Measurements from ENCODE around the gene ROBO1.

Gene ROBO1

DNA sequence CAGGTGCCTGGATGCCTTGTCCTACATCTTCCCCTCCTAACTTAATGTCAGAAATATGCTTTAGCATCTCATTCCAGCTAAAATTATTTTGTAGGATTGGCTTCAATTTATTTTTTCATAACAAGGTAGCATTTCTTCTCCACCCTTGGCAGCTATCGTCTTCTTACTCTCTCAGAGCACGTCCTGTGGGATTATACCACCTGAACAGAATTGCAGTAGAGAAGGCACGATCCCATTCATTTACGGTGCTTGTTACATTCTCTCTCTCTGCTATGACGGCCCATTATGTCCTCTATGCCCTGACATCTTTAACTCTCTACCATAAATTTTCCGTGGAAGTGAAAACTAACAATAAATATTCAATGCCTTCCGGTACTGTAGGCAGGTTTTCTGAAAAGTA, 103.3 kb downstream of the ROBO1 start:
- no peak for DNase-seq

DNA sequence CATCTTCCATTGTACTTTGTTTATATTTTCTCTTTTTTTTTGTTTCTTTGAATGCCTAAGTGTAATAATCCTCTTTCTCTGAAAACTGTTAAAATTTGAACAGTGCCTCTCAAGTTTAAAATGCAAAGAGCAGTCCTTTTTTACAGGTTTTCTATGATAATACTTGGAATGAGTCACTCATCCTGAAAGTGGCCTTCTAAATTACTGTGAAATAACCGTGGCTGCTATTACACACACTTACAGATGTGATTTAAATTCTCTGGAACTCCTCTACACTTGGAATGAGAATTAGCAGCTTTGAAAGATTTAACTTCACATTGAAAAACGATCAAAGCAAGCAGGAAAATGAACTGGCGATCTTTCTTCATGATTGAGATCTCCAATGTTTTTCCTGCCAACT, 105.9 kb downstream of the ROBO1 start:
- DNase-seq: no peak

DNA sequence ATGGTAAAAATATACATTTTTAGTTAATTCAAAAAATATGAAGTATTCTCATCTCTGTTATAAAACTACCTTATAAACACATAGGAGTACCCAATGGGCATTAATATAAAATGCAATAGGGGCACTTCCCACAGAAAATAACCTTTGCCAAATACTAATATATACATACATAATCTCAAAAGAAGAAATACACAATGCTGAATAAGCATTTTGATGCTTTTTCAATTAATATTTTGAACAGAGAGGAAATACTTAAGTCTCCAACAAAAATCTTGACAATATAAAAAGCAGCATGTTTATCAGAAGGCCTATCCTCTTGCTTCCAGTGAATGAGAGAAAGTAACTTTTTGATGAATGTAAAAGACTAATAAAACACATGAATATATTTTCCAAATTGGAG, 110.7 kb downstream of the ROBO1 start:
- no peak for DNase-seq

DNA sequence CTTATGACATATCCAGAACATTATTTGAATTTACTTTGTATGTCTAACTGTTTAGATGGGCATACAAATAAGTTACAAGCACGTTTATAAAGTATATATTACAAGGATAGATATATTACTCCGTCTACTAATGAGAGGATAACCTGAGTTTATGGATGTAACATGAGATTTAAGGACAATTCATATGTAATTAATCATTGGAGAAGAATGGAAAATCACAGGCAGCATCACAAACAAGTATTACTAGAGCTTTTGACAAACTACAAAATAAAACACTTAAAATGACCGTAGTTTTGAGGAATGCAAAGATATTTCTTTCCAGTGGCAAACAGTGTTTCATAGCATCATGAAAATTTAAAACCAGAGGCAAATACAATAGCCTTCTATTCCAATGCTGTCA, 113.8 kb downstream of the ROBO1 start:
- no peak for DNase-seq

DNA sequence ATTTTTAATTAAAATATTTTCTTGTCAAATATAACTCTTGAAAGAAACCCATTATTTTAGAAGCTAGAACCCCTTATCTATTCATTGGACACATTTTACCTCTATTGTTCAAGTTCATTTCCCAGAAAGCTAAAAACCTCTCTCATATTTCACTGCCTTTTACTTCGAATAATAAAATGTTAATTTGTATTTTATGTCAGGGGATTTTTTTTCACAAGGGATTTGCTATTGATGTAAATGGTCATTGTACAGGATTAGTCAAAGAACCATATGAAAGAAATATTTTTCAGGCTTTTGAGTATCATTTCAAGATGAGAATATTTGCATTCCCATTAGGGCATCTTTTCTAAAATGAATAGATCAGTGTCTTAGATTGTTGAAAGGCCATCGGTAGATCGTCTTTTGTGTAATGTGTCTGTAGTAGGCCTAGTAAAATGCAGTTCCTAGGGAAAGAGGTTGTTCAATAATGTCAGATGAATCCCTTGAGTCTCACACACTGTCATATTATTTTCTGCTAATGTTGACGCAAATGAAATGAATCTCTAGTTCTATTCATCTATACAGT, 114.5 kb downstream of the ROBO1 start:
- DNase-seq: no peak

DNA sequence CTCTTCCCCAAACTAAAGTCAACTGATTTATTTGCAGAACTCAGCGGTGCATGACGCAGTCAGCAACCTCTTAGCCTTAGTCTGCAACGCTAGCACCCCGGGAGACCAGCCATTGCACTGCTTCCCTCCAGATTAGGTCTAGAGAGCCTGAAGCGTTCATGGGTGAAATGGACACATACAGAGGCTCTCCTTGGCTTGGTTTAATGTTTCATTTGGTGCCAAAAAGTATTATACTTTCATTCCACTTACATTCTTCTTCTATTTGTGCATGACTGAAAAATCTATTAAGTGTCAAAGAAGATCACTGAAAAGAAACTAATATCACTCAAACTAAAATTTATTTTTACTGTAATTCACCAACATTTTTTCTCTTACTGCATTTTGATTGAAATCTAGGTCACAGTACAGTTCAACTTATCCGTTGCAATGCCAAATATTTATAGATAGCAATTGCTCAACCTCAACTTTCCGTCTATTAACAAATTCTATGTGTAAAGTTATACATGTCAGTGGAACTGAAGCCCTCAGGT, 116.2 kb downstream of the ROBO1 start:
- peak; percentile 1 to 45 for DNase-seq

DNA sequence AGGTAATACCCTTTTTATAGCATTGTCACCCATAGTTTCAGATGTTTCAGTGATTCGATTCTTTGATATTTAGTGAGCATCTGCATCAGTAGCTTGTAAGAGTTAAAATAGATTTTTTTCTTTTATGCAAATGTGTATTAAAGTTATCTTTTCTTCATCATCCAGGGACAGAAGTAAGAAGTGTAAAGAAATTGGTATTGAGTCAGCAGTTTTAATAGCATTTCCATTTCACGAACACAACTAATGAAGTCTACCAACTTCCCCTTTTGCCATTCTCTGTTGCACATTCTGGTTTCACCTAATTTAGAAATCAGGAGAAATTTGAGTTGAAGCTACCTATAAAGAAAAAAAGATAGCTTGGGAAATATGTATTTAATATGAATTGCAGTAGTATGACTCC, 127.9 kb downstream of the ROBO1 start:
- DNase-seq: no peak

DNA sequence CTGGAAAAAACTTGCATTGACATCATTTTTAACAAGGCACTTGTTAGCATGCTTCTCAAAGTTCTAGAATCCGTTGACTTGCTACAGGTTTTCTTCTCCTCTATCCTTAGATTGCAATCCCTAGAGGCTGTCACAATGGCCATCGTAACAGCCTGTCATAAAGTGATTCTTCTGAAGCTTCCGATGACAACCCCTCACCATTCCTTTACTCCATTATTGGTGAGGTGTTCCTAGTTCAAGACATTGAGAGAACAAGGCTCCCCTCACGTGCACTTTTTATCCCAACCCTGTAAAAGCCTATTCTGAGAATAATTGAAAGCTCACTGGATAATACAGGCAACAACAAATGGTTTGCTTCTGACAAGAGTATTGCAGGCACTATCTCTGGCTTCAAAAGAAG, 131.4 kb downstream of the ROBO1 start:
- no peak for DNase-seq

DNA sequence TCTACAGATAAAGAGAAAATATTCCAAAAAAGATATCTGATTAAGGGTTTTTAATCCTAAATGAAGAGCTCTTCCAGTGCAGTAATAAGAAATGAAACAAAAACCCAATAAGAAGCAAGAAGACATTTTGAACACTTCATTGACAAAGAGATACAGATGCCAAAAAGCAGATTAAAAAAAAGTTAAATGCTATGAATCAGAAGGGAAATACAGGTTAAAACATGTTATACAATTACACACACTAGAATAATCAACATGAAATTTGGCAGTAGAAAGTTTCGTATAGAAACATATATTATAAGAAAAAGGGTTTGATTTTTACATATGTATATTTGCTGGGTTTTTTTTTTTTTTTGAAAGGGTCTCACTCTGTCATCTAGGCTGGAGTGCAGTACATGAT, 135.0 kb downstream of the ROBO1 start:
- no peak for DNase-seq

DNA sequence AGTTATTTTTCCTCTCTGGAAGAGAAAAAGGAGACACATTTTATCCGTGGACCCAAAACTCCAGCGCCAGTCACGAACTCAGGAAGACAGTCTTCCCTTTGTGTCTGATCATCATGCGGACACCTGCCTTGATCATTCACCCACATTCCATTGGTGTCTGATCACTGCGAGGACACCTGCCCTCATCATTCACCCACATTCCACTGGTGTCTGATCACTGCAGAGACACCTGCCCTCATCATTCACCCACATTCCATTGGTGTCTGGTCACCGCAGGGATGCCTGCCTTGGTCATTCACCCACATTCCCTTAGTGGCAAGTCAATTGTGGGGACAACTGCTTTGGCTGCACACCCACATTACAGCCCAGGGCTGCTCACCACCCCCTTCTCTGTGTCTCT, 148.9 kb downstream of the ROBO1 start:
- DNase-seq: no peak

DNA sequence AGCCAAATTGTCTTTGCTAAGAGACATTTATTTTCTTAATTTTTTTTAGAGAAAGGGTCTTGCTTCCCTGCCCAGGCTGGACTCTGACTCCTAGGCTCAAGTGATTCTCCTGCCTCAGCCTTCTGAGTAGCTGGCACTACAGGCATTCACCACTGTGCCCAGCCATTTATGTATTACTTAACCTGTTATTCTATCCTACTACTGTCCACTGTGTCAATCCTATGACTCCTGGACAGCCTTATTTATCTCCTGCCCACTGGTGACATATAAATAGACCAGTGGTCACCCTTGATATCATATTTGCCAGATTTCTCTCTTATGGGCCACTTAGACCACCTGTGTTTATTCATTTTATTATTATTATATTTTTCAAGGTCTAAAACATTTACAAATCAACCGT, 161.4 kb downstream of the ROBO1 start:
- no peak for DNase-seq

DNA sequence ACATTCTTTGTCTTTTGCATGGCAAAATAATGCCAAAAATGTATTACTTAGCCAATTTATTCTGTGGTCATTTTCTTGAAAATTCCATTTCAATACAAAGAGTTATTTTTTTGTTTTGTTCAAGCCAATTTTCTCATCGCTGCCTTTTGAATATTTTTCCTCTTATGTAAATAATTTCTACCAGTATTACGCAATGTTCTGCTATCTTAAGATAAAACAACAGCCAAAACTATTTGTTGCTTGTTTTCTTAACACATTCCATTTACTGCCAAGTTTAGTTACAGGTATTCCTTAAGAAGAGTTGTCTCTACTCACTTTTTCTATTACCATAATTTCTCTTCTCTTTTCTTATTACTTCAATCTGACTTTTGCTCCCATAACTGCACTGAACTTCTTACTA, 163.1 kb downstream of the ROBO1 start:
- no peak for DNase-seq

DNA sequence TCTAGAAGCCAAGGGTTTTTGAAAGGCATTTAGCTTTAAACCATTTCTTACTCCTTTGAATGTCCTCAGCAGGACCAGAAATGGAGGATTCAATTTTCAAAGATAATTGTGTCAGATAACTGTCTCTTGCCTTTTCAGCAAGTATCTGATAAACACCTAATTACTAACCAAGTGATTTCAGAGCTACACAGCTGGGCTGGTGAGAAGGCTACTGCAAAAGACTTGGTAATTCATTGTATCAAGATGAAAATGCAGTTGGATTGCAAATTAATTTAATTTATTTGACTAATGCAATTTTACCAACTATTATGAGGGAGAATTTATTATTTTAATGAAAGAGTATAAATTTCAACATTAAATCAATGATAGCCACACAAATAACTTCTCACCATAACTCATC, 165.4 kb downstream of the ROBO1 start:
- DNase-seq: no peak

DNA sequence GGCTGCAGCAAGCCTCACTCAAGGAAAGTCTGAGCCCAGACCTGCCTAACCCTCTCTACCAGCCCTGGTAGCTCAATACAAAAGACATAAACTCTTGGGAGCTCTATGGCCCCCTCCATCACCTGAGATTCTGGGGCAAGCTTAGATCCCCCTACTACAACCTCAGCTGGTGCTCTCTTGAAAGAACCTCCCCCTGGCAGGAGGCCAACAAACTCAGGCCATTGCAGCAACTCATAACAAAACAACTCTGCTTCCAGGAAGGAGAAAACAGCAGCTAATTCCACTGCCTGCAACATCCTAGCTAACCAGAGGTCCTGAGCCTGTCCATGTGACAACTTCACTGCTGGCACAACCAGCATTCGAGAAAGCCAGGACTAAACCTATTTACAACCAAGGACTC, 169.2 kb downstream of the ROBO1 start:
- DNase-seq: peak in 1 of 2 experiments; percentile 0

DNA sequence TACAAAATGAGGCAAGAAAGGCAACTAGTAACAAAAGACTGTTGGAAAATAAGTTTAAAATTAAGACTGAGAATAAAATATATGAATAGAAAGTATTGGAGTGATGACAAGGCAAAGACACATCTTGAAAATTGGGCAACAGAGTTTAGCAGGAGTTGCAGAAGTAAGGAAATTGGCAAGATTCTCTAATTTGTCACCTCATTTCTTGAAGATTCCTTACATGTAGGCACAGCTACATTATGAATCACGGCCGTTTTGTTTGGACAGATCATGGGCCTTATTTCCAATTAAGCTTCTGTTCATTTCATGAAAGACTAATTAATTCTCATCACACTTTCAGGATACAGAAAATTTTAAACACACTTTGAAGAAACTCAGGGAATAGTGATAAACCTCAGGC, 170.1 kb downstream of the ROBO1 start:
- no peak for DNase-seq

DNA sequence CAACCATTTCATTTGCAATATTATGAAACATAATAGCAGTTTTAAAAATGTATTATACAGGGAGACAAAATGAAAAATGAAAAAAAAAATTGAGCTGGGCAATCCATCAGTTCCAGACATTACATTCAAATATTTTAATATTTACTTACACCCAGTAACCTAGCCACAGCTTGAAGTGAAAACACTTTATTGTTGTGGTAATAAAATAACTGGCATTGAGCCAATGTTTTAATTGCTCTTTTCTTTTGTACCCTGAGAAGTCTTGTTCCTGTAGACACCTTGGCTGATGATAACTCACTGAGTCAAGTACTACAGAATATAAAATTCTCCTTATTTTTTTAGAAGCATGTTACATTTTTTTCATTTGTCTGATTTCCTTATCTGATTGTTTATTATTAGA, 180.6 kb downstream of the ROBO1 start:
- no peak for DNase-seq

DNA sequence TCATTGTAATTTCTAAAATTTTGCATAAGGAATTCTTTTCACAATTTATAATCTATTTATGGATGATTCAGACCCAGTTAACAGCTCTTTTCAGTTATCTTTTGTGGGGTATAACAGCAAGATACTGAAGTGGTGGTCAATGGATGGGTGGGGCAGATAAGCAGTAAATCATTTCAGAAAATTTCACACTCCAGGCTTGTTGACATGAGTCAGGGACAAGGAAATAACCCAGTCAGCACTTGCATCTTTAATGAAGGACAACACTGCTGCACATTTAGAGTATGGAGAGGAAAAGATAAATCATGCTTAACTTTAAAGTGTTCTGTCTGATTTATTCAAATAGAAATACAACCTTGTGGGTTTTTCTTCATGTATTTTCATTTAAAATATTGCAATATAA, 181.6 kb downstream of the ROBO1 start:
- DNase-seq: no peak

DNA sequence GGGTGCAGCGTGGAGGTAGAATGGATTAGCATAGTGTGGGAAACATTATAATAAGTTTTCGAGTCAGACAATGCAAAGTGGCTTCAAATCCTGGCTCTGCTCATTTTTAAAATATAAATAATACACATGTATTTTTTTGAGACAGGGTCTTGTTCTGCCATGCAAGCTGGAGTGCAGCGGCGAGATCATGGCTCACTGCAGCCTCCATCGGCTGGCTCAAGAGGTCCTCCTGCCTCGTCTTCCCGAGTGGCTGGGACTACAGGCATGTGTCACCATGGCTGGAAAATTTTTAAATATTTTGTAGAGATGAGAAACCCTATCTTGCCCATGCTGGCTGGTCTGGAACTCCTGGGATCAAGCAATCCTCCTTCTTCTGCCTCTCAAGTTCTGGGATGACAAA, 194.9 kb downstream of the ROBO1 start:
- no peak for DNase-seq

DNA sequence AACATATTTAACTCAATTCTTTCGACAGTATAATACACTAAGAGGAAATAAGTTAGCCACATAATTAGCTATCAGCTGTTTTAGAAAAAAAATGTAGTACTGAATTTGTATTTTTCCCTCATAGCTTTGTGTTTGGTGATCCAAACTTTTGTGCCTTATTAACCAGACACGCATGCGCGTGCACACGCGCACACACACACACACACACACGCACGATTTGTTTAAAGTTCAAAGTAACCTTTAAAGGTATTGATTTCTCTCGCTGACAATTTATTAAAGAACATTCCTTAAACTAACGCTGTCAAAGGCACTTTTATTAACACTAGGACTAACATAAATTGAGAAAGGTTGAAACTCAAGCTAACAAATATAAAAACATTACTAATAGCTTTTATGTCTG, 198.9 kb downstream of the ROBO1 start:
- DNase-seq: no peak

DNA sequence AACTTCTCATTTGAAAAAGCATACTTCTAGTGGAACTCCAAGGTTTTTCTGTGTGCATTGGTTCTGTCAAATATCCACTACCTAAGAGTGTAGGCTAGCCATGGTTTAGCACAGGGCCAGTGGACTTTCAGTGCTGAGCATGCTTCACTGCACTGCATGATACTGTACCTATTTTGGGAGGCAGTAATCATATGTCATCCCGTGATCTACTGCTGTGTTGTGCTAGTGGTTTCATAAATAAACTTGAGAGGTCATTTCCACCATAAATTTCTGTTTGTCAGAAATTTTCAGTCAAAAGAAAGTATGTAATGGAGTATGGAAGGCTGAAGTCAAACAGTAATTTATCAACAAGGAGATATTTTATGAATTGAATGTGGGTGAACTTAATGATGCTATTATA, 203.6 kb downstream of the ROBO1 start:
- DNase-seq: no peak

DNA sequence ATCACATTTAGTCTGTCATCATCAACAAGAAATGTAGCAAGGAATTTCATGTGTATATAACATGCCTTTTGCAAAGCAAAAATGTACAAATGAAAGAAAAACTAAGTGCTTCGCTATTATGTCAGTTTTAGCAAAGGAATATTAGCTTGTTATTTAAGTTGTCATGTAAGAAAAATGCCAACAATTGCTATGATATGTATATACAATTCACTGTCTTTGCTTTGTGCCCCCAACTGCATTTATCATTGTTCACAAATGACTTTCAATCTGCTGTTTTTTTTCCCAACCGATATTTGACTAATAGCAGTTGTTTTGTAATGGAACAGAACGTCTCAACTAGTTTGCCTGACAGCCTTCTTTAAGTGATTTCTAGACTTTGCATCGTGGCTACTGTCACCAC, 207.1 kb downstream of the ROBO1 start:
- DNase-seq: no peak

DNA sequence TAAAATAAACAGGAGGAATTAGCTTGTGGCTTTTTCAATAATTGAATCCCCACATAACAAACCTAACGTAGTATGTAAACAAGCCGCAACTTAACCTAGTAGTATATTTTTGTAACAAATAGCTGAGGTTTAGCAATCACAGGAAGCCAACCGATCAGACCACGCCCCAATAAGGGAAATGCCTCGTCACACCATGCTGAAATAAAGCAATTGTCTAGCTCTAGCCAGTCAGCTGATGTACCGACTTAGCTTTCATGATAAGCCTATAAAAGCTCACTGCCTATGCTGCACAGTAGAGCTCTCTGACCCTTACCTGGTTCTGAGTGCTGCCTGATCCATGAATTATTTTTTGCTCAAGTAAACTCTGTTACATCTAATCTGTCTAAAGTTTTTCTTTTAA, 208.9 kb downstream of the ROBO1 start:
- DNase-seq: no peak

DNA sequence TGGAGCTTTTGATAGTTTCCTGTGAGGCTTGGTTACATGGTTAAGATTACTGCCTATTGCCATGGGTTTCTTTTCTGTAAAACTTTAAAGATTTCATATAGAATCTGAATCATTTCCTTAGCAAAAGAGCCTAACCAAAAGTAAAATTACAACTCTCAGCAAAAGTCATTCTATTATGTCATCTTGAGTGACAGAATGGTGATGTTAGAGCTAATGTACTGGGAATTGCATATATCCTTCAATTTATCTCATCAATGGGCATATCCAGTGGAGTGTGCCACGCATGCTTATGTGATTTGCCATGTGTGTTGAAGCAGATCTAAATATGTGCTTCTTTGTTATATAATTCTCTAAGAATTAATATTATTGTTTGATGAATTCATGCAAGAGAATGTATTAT, 212.1 kb downstream of the ROBO1 start:
- DNase-seq: no peak

DNA sequence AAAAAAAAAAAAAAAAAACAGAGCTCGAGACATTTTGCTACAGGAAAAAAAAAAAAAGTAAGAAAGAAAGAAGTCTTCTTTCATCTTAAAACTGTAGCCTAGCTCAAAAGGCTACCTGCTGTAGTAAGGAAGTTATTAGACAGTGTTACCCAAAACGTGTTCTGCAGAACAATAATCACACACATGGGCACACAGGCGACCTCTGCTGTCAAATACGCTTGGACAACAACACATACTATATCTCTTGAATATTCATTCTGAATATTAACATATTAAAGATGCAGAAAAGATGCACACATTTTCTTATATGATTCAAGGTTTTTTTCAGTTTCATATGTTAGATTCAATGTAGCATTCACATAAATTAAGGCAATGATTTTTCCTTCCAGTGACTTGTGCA, 215.8 kb downstream of the ROBO1 start:
- no peak for DNase-seq

DNA sequence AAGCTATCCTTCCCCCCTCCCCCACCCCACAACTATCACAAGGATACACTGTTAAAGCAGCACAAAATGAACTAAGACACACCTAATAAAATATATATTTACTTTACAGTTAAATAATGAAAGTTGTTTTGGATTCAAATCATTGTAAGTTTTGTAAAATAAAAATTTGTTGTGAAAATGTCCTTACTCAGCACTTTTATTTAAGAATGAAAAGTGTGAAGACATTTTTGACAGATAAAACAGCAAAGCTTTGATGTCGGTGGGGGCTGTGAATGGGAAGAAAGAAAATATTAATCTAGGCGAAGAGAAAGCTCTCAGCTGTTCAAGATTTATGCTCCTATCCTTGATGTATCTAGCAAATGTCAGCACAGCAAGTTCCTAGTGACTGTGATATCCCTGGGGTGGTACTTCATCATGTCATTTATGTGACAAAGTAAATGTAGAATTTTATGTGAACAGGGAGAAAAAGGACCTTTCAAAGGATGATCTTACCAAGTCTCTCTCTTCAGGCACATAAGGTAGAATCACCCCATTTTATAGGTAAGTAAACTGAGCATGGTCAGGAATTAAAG, 216.4 kb downstream of the ROBO1 start:
- no peak for DNase-seq

All from NCI-H187 (cell line).